Sigmoid colon (tissue), 4 donors: Measurements from ENCODE around the gene ATG7.

Experiments used
- CTCF ChIP-seq, 4 experiments: fragments of 450-650 bp in 3 of 4; fragments of 200-600 bp in 1 of 4; IDR thresholded peaks; one replicate each; pipeline ENCODE4 v1.5.1; 2016 to 2019; ENCODE audit warnings: antibody characterized with exemption in 4 of 4, mild to moderate bottlenecking in 3 of 4, moderate library complexity in 2 of 4
- EP300 ChIP-seq, 4 donors: sonication (generic); formaldehyde crosslinking; IDR thresholded peaks; one replicate each; pipeline ENCODE4 v1.6.1; 2017; ENCODE audit warnings: antibody characterized with exemption in 4 of 4

- TF ChIP-seq EP300 (IDR thresholded peaks at IDR 0.05) (no peak), CTCF (IDR thresholded peaks at IDR 0.05) (no peak)
These were observed 105.5 kb downstream of the ATG7 start for GRCh38 chr3:11377719-11378118.
